ENCODE data around the gene FCSK.
A peak's percentile ranks its signal among the peaks of the same experiment; 100 is the strongest.
"Not testable (repeated sequence)": the region's sequence is repeated elsewhere in the genome, so short reads cannot be mapped to it uniquely, and the experiment has no call there.

Gene FCSK

GRCh38 chr16:70432356-70432722 is 22.1 kb upstream of the FCSK start:
- DNase-seq (ENCODE audit: low spot score), result no peak

DNA sequence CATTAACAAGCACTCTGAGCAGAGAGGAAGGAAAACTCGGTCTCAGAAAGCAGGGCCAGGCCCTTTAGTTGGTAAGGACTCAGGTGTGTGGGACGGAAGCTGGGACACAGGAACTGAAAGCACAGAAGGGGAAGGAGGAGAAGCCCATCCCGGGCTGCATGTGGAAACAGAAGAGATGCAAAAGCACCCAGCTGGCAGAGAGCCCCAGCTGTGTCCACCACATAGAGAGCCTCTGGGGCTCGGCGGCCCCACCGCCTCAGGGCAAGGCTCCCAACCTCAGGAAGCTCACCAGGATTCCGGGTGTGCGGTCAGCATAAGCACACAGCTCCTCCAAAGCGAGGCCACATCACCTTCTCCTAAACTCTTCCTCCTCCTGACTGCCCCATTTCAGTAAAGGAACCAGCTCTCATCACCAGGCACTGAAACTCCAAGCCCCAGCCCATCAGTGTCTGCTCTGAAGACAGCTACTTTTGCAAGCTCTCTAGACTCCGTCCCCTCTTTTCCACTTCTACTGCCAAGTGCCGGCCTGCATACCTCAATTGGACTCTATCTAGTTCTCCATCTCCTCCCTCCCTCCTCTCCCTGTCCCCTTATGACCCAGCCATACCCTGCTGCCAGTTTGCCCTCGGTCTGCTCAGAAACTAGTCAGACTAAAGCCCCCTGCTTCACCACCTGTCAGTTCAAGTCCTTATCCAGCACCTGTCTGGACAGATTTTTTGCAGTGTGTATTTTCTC is 21.5 kb upstream of the FCSK start:
- DNase-seq (ENCODE audit: low spot score), result no peak

GRCh38 chr16:70433458-70434103 is 20.8 kb upstream of the FCSK start:
- no peak for DNase-seq (ENCODE audit: low spot score)

GRCh38 chr16:70434484-70435260 is 19.7 kb upstream of the FCSK start:
- no peak for DNase-seq (ENCODE audit: low spot score)

DNA sequence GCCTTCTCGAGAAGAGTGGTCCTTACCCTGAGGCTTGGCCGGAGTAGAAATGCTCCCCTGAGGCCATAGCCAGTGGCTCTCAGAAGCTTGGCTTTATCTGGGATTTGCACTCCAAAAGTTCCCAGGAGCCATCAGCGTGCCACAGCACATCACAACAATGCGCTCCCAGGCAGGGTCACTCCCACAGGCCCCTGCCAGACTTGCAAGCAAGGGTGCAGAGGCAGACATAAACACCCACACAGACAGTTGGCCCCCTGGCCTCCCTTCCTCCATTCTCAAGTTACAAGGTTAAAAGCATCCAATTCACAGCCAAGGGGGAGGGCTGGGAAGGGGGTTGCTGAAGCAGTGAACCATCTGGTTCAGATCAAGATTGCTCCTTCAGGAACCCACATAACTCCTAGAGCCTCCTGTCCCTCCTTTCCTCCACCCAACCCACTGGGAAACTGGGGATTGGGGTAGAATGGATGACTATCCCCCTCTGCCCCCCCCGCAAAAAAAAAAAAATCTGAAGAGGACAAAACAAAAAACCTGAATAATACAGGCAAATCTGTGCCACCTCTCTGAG is 17.3 kb upstream of the FCSK start:
- DNase-seq (ENCODE audit: low spot score), result no peak

GRCh38 chr16:70437582-70438557 is 16.5 kb upstream of the FCSK start:
- no peak for DNase-seq (ENCODE audit: low spot score)

GRCh38 chr16:70438585-70438968 is 15.8 kb upstream of the FCSK start:
- DNase-seq (ENCODE audit: low spot score), result no peak

DNA sequence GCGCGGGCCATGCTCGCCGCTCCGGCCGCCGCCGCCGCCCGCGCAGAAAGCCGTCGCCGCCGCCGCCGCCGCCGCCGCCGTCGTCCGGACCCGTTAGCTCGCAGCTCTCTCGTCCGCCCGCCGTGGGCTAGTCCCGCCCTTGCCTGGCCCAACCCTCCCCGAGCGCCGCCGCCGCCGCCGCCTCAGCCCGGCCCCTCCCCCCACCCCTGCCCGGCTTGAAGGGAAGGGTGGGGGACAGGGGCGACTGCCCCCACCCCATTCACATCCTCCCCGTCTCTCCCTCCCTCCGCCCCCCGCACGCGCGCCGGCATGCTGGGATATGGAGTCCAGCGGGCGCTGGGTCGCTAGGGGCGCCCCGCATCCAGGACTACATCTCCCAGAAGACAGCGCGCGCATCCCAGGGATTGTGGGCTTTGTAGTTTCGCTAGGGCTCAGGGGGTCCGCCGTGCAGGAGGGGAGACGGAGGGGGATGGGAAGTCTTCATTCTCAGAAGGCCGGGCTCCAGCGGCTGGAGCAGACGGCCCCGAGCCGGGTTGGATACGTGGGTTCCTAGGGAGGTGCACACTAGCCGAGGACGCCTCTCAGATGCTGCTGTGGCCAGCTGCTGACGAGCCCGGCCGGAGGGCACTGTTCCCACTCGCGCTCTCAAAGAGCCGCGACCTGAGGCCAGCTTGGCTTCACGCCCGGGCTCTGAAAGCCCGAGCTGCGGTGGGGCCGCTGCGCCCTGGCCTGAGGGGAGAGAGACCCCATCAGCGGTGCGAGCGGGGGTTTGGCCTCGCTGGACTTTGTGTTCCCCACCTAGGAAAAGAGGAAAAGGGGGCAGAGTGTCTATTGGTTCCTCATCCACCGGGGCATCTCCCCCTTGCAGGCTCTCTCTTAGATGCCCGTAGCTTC is 15.2 kb upstream of the FCSK start, which contains the start of gene ST3GAL2:
ST3GAL2 (minus strand) TSS at position 132 of the 894 bp plus-strand sequence. CDS start 40,570 bp downstream, outside the sequence.
- DNase-seq (ENCODE audit: low spot score), result peak; percentile 95

DNA sequence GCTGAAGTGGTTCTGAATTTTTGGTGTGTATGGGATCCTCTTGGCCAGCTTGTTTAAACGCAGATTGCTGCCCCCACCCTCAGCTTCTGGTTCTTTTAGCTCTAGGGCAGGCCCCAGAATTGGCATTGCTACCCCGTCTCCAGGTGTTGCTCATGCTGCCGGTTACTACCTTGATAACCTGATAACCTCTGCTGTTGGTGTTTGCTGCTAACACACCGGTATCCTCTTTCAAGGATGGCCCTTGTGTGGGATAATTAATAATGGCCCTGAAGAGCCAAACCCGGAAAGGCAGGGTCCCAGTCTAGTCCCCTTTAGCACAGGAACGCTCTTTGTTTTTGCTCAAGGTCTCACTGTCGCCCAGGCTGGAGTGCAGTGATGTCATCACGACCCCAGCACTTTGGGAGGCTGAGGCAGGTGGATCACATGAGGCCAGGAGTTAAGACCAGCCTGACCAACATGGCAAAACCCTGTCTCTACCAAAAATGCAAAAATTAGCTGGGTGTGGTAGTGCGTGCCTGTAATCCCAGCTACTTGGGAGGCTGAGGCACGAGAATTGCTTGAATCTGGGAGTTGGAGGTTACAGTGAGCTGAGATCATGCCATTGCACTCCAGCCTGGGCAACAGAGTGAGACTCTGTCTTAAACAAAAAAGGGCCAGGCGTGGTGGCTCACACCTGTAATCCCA is 14.2 kb upstream of the FCSK start:
- no peak for DNase-seq (ENCODE audit: low spot score)

GRCh38 chr16:70441406-70441990 is 12.9 kb upstream of the FCSK start:
- no peak for DNase-seq (ENCODE audit: low spot score)

DNA sequence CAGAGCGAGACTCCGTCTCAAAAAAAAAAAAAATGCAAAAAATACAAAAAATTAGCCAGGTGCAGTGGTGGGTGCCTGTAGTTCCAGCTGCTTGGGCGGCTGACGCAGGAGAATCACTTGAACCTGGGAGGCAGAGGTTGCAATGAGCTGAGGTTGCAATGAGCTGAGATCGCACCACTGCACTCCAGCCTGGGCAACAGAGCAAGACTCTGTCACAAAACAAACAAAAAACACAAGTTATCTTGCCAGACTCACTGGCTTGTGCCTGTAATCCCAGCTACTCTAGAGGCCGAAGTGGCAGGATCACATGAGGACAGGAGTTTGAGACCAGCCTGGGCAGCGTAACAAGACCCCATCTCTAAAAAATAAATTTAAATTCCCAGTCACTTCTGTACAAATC is 12.1 kb upstream of the FCSK start:
- DNase-seq (ENCODE audit: low spot score), result no peak

DNA sequence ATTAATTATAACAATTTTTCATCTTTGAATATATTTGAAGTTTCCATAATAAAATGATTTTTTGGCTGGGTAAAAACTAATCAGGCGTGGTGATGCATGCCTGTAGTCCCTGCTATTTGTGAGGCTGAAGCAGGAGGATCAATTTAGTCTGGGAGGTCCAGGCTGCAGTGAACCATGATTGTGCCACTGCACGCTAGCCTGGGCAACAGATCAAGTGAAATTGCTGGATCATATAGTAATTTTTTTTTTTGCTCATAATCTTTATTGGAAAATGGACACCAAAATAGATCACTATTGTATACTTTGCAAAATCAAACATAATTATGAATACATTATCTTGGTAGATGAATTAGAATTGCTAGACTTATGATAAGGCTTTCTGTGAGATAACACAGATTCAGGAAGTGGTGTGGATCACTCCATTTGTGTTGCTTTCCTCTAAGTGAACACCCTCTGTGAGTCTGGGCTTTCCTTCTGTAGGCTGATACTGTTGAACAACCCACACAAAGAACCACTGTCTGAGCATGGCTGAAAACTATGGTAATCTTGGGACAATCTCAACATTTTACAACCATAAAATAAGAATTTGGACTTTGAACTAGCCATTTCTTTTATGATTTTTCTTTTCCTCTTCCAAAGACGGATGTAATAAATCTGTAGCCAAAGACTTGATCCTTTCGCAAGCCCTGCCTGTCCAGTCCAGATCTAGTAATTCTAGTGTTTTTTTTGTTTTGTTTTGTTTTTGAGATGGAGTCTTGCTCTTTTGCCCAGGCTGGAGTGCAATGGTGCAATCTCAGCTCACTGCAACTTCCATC is 9.9 kb upstream of the FCSK start:
- DNase-seq (ENCODE audit: low spot score), result no peak

GRCh38 chr16:70448075-70448474 is 6.3 kb upstream of the FCSK start:
- no peak for DNase-seq (ENCODE audit: low spot score)

DNA sequence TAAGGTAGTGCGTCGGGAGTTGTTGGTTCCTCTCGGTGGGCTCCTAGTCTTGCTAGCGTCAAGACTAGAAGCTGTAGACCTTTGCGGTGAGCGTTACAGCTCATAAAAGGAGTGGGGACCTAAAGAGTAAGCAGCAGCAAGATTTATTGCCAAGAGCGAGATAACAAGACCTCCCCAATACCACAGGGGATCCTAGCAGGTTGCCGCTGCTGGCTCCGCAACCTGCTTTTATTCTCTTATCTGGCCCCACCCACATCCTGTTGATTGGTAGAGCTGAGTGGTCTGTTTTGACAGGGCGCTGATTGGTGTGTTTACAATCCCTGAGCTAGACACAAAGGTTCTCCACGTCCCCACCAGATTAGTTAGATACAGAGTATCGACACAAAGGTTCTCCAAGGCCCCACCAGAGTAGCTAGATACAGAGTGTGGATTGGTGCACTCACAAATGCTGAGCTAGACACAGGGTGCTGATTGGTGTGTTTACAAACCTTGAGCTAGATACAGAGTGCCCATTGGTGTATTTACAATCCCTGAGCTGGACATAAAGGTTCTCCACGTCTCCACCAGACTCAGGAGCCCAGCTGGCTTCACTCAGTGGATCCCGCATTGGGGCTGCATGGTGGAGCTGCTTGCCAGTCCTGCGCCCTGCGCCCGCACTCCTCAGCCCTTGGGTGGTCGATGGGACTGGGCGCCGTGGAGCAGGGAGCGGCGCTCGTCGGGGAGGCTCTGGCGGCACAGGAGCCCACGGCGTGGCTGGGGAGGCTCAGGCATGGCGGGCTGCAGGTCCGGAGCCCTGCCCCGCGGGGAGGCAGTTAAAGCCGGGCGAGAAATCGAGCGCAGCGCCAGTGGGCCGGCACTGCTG is 4.0 kb upstream of the FCSK start:
- not testable (repeated sequence) for DNase-seq (ENCODE audit: low spot score)

- not testable (repeated sequence) for DNase-seq (ENCODE audit: low spot score)
Measured at GRCh38 chr16:70451004-70451340, 3.4 kb upstream of the FCSK start.

- no peak for DNase-seq (ENCODE audit: low spot score)
Measured at GRCh38 chr16:70453117-70453891, 1.1 kb upstream of the FCSK start.

- no peak for DNase-seq (ENCODE audit: low spot score)
Measured at GRCh38 chr16:70453892-70454221, 538 bp upstream of the FCSK start.
